Measurements from ENCODE around the gene SLC25A47. TPM values are rescaled to one million over a fixed set of nuclear protein-coding genes. Genes with fewer than 3 reads are reported as not detected.

Gene SLC25A47
- total and polyA plus RNA-seq, 2 of the 4 experiments (the other 2 are of a cell fraction), result not detected

DNA sequence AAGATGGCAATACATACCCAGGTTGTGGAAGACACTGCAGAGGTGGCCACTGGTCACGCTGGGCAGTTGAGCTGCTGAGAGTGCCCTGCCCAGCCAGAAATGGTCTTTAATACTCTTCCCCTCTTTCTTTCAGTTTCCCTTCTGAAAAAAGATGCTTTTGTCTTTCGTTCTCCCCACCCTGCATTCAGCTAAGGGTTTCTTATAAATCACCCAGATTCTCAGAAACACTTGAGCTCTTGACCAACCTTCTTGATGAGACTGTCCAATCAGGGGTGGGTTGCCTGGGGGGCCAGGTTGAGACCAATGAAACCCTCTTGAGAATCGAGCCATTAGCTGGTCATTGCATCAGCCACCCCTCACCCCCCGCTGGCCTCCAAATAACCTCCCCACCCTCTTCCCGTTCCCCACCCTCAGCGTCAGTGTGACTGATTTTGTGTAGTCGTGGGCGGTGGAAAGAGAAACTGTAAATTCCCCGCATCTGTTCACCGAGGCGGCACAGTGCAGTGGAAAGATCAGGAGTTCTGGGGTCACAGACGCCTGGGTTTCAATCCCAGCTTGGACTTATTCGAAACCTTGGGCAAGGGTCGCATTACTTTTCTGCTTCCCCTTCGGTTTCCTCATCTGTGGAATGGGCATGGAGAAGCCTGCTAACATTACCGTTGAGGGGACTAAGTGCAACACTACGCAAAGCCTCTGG lies 52.3 kb downstream of the SLC25A47 start:
- peak; percentile 99 for DNase-seq
- intact Hi-C loops (cut with micrococcal nuclease) (loop anchor here (5.0 kb wide), 1 partner anchor 88 kb away; no protein-coding TSS in a partner anchor), in situ Hi-C loops (cut with MboI; ENCODE audit: low sequenced_read_pairs) (no loop called here), dilution Hi-C loops (cut with HindIII; ENCODE audit: low sequenced_read_pairs, unreplicated experiment) (no loop called here)
- Histone ChIP-seq H3K14ac (replicated peaks; ENCODE audit: low read depth, low read length) (peak overlapping the region; percentile 99), H3K23ac (ENCODE audit: low read depth, low read length) (peak overlapping the region; percentile 99), H3K4me1 (ENCODE audit: control insufficient read depth, insufficient read depth, low read length) (peaks cover 11% of the 10 kb centered on the region), H2BK5ac (ENCODE audit: low read depth, low read length, poor library complexity, severe bottlenecking) (peak overlapping the region; percentile 86), H3K56ac (ENCODE audit: extremely low read depth, insufficient read depth, low read length) (peak overlapping the region; percentile 100), H4K5ac (ENCODE audit: low read depth, low read length) (peak overlapping the region; percentile 97), H3K4ac (ENCODE audit: low read depth, low read length) (peak overlapping the region; percentile 99), H4K20me1 (ENCODE audit: insufficient read depth, low read length) (peaks cover 11% of the 10 kb centered on the region; the same call in 1 of the 2 replicates), H3K4me2 (ENCODE audit: low read depth, low read length) (peak overlapping the region; percentile 90), H2BK20ac (ENCODE audit: low read depth, low read length) (peak overlapping the region; percentile 85), H3K4me3 (ENCODE audit: insufficient read depth, low read depth, low read length) (peak overlapping the region; percentile 60), H3K9me1 (ENCODE audit: insufficient read depth, low read length) (peaks cover 13% of the 10 kb centered on the region), H3K18ac (ENCODE audit: low read depth, low read length) (peak overlapping the region; percentile 93), H3K9ac (ENCODE audit: low read depth, low read length) (peak overlapping the region; percentile 99), H2BK15ac (ENCODE audit: low read depth, low read length) (peak overlapping the region; percentile 99), H2AK9ac (replicated peaks; ENCODE audit: low read depth, low read length, poor library complexity) (peak overlapping the region; percentile 91), H2AFZ (replicated peaks; ENCODE audit: low read length, poor library complexity) (peak overlapping the region; percentile 92), H3K27me3 (ENCODE audit: control insufficient read depth, insufficient read depth, low read length) (no peaks in the 10 kb centered on the region), H3K9me3 (ENCODE audit: control insufficient read depth, insufficient read depth, low read length) (no peaks in the 10 kb centered on the region), H4K91ac (ENCODE audit: insufficient read depth, low read depth, low read length) (peak overlapping the region; percentile 99), H3K36me3 (ENCODE audit: control insufficient read depth, insufficient read depth, low read length) (peaks cover 6% of the 10 kb centered on the region; the same call in 1 of the 2 replicates), H3K27ac (ENCODE audit: insufficient read depth, low read length) (peak overlapping the region; percentile 96), H4K8ac (ENCODE audit: low read depth in 2 of 2, low read length in 2 of 2) (peak overlapping the region; percentile 96 to 98), H3K79me1 (ENCODE audit: low read depth in 1 of 2, low read length in 2 of 2) (peaks cover 19 to 59% of the 10 kb centered on the region in 2 experiments), H2AK5ac (ENCODE audit: low read depth, low read length) (peak overlapping the region; percentile 99), H2BK120ac (ENCODE audit: low read depth, low read length) (peak overlapping the region; percentile 97)
- POLR2A ChIA-PET (ENCODE audit: unreplicated experiment), result interaction anchor here (0.6 to 1.1 kb wide), 3 partner anchors 23 to 66 kb away, joined by 3 read pairs; no protein-coding TSS in a partner anchor
- CTCF ChIA-PET, result interaction anchor here (1.0 kb wide), 1 partner anchor 9 kb away, joined by 4 read pairs; no protein-coding TSS in a partner anchor
- 8% methylated on average over 6 of the region's 17 CpGs; no CpG with 5 or more reads in 1 of the 2 experiments for WGBS, 2 experiments (ENCODE audit: extremely low coverage in 2 of 2, insufficient read length in 1 of 2)
- TF ChIP-seq POLR2A (IDR thresholded peaks at IDR 0.05; ENCODE audit: low read depth, low read length) (peak; percentile 98), CEBPB (IDR thresholded peaks at IDR 0.05; ENCODE audit: low read depth, low read length) (peak; percentile 95), CHD1 (IDR thresholded peaks at IDR 0.05; ENCODE audit: low read depth, low read length) (peak; percentile 77; the same call in 1 of the 2 replicates), MAZ (IDR thresholded peaks at IDR 0.05; ENCODE audit: borderline replicate concordance, low read depth, low read length) (peak; percentile 87), RCOR1 (IDR thresholded peaks at IDR 0.05; ENCODE audit: insufficient replicate concordance, low read length) (no peak)
- TF ChIP-seq, protein P1, sequence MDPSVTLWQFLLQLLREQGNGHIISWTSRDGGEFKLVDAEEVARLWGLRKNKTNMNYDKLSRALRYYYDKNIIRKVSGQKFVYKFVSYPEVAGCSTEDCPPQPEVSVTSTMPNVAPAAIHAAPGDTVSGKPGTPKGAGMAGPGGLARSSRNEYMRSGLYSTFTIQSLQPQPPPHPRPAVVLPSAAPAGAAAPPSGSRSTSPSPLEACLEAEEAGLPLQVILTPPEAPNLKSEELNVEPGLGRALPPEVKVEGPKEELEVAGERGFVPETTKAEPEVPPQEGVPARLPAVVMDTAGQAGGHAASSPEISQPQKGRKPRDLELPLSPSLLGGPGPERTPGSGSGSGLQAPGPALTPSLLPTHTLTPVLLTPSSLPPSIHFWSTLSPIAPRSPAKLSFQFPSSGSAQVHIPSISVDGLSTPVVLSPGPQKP (IDR thresholded peaks at IDR 0.05; ENCODE audit: borderline replicate concordance, low read depth, low read length), result no peak
- BruUV-seq (replicated peaks), result no TSS peak
- peak; percentile 53 for ATAC-seq (ENCODE audit: low read depth)
